Osteocyte (in vitro differentiated cells): ENCODE results near the gene PLD4. TPM values are rescaled to one million over a fixed set of nuclear protein-coding genes. Genes with fewer than 3 reads are reported as not detected.

Experiments used
- DNase-seq: peaks from one replicate; pipeline ENCODE4 v3.0.0; 2021; ENCODE audit warnings: mixed read lengths; ENCODE audit not compliant: unreplicated experiment; ENCODE audit errors: extremely low spot score
- H3K27ac Mint-ChIP-seq: one replicate; pipeline ENCODE4 v1.8.0; 2021; ENCODE audit warnings: mild to moderate bottlenecking, mixed read lengths; ENCODE audit not compliant: unreplicated experiment
- H3K27me3 Mint-ChIP-seq: one replicate; pipeline ENCODE4 v1.8.0; 2021; ENCODE audit warnings: mixed read lengths; ENCODE audit not compliant: unreplicated experiment
- H3K36me3 Mint-ChIP-seq: one replicate; pipeline ENCODE4 v1.8.0; 2021; ENCODE audit warnings: mixed read lengths; ENCODE audit not compliant: unreplicated experiment
- H3K4me1 Mint-ChIP-seq: one replicate; pipeline ENCODE4 v1.8.0; 2021; ENCODE audit warnings: mixed read lengths; ENCODE audit not compliant: unreplicated experiment
- H3K4me3 Mint-ChIP-seq: one replicate; pipeline ENCODE4 v1.8.0; 2021; ENCODE audit warnings: mild to moderate bottlenecking, moderate library complexity, mixed read lengths; ENCODE audit not compliant: unreplicated experiment
- H3K9me3 Mint-ChIP-seq: one replicate; pipeline ENCODE4 v1.8.0; 2021; ENCODE audit warnings: mixed read lengths; ENCODE audit not compliant: unreplicated experiment
- total RNA-seq: library from RNA; stranded (reverse); gene quantifications from 2 replicates; pipeline ENCODE4 v1.2.1, GENCODE V29; 2021
- TF ChIP-seq, protein P1 (sequence below): fragments of 200-600 bp; sonication (generic); IDR thresholded peaks from 2 replicates; pipeline ENCODE4 v1.5.0; 2021; ENCODE audit warnings: antibody characterized with exemption, mild to moderate bottlenecking, moderate library complexity

The PLD4 gene
- total RNA-seq, 1 donor from 2014 or later = 0.05 TPM

DNA sequence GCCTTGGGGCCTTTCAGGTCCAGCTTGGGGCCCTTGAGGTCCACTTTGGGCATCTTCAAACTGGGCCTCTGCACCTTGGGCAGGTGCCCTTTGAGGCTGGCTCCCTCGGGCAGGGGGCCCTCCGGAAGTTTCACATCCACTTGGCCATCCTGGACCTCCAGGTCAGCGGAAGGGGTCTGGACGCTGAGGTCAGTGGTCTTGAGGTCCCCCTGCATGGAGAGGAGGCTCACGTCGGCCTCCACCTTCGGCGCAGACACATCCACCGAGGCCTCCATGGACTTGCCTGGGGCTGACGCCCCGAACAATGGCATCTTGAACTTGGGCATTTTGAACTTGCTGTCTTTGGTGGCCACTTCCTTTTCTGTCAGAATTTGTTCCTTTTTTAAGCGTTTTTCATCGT is 28.4 kb downstream of the PLD4 start:
- Mint-ChIP-seq H3K4me1 (peaks cover 10% of the 10 kb centered on the region), H3K4me3 (no peak overlapping the region), H3K27me3 (no peaks in the 10 kb centered on the region), H3K27ac (no peak overlapping the region), H3K36me3 (peaks cover 42% of the 10 kb centered on the region), H3K9me3 (no peaks in the 10 kb centered on the region)
- DNase-seq = no peak
- TF ChIP-seq, protein P1, sequence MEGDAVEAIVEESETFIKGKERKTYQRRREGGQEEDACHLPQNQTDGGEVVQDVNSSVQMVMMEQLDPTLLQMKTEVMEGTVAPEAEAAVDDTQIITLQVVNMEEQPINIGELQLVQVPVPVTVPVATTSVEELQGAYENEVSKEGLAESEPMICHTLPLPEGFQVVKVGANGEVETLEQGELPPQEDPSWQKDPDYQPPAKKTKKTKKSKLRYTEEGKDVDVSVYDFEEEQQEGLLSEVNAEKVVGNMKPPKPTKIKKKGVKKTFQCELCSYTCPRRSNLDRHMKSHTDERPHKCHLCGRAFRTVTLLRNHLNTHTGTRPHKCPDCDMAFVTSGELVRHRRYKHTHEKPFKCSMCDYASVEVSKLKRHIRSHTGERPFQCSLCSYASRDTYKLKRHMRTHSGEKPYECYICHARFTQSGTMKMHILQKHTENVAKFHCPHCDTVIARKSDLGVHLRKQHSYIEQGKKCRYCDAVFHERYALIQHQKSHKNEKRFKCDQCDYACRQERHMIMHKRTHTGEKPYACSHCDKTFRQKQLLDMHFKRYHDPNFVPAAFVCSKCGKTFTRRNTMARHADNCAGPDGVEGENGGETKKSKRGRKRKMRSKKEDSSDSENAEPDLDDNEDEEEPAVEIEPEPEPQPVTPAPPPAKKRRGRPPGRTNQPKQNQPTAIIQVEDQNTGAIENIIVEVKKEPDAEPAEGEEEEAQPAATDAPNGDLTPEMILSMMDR = no peak

DNA sequence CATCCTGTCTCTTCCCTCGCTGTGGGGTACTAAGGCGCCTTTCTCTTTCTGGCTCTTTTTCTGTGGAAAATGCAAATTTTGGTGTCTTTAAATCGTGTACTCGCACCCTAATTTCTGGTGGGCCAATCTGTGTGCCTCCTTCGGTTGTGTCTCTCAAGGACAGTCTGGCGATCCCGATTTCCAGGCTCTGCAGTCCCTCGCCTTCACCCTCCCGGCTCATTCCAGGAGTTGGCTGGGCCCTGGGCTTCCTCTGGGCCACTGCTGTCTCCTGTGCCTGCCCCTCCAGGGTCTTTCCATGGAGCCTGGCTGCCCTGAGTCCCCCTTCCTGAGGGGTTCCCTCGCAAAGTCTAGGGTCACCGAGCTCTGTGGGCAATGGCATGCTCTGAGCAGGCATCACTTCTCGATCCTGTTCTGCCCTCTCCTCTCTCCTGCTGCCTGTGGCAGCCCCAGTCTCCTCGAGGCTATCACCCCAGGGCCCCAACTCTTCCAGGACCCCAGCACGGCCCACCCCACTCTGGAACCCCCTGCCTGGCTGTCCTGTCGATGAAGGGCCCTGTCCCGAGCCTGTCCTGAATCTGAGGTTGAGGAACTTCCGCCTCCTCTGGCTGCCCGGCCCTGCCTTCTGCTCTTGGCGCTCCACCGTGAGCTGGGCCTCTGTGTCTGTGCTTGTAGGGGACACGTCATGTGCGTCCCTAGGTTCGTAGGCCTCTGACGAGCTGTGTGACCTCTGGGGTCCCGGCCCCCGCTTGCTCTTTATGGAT is 29.4 kb downstream of the PLD4 start:
- no peak for DNase-seq
- TF ChIP-seq, protein P1 = no peak
- no peaks in the 10 kb centered on the region for H3K9me3 Mint-ChIP-seq
- H3K4me3 Mint-ChIP-seq = no peak overlapping the region
- H3K4me1 Mint-ChIP-seq = peaks cover 10% of the 10 kb centered on the region
- no peaks in the 10 kb centered on the region for H3K27me3 Mint-ChIP-seq
- peaks cover 42% of the 10 kb centered on the region for H3K36me3 Mint-ChIP-seq
- no peak overlapping the region for H3K27ac Mint-ChIP-seq

DNA sequence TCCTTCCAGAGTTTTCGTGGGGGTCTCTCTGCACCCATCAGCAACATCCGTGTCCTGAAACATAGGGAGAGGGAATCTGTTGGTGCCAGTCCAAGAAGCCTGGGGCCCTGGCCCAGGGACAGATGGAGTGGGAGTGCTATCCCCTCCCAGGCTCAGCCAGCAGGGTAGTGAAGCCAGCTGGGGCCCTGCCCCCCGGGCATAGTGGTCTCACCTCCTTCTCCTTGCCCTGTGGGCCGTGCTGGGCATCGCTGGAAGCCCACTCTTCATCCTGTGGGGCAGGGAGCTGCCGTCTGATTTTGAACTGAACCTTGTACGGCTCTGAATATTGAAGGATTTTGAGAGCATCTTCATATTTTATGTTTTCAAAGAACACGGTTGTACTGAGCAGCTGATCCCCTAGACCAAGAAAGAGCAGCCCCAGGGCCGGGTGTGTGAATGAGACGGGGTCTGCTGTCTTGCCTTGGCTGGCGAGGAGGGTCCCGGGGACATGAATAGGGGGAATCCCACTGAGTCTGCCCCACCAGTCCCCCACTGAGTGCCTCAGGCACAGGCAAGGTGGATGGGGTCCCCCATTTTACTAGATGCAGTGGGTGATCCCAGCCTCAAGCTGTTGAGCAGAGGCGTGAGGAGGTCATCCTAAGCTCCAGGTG is 30.2 kb downstream of the PLD4 start:
- Mint-ChIP-seq H3K9me3 (no peaks in the 10 kb centered on the region), H3K27ac (no peak overlapping the region), H3K4me3 (no peak overlapping the region), H3K27me3 (no peaks in the 10 kb centered on the region), H3K36me3 (peaks cover 45% of the 10 kb centered on the region), H3K4me1 (peaks cover 10% of the 10 kb centered on the region)
- no peak for DNase-seq
- TF ChIP-seq, protein P1 = no peak

DNA sequence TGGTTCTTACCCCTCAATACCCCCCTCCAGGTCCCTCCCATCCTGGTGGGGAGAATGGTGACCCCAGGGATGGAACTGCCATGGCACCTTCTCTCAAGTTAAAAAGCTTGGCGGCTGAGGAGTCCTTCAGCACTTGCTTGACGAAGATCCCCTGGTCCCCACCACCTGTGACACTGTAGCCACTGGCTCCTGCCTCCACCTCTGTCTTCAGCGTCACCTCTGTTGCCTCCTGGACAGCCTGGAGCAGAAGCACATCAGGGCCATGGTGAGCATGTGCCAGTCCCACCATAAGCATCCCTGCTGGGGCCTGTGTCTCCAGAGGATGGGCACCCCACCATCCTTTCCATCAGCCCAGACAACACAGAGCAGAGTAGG is 30.7 kb downstream of the PLD4 start:
- H3K4me1 Mint-ChIP-seq = peaks cover 10% of the 10 kb centered on the region
- TF ChIP-seq, protein P1 = no peak
- H3K4me3 Mint-ChIP-seq = no peak overlapping the region
- DNase-seq = no peak
- H3K36me3 Mint-ChIP-seq = peaks cover 44% of the 10 kb centered on the region
- H3K27ac Mint-ChIP-seq = no peak overlapping the region
- no peaks in the 10 kb centered on the region for H3K27me3 Mint-ChIP-seq
- no peaks in the 10 kb centered on the region for H3K9me3 Mint-ChIP-seq

DNA sequence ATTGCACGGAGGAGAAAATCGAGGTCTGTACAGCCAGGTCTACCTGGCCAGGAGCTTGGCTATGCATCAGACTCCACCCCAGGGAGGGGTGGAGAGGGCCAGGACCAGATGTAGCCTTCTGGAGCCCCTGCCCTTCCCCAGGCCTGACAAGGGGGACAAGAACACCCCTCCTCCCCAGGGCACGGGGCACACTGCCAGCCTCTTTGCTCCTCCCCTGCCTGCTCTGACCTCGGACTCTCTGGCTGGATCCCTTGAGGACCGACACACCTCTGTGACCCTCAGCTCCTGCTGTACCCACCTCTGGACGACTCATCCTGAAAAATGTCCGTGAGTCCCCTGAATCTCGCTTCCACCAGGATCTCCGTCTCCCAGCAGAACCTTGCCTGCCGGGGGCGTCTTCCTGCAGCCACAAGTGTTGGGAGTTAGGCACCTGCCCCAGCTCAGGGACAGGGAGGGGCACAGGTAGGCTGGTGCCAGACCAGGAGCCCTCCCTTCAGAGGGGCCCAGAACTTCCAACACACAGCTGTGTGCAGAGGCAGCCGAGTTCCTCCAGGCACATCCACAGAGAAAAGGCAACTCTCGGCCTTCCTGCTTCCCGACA is 31.7 kb downstream of the PLD4 start:
- no peak for DNase-seq
- Mint-ChIP-seq H3K27ac (no peak overlapping the region), H3K4me3 (no peak overlapping the region), H3K9me3 (no peaks in the 10 kb centered on the region), H3K4me1 (peaks cover 10% of the 10 kb centered on the region), H3K36me3 (peaks cover 43% of the 10 kb centered on the region), H3K27me3 (no peaks in the 10 kb centered on the region)
- TF ChIP-seq, protein P1 = no peak
